HEK293T (cell line): ENCODE results near the gene DZIP1L.

Experiments
- CTCF ChIA-PET: fragments of 350-600 bp; formaldehyde crosslinking; extraction: SDS; loops from one replicate; lab custom pipeline; 2021; ENCODE audit warnings: antibody characterized with exemption, inconsistent platforms; lab: Yijun Ruan, JAX
- POLR2A ChIA-PET: fragments of 350-600 bp; formaldehyde crosslinking; extraction: SDS; loops from one replicate; lab custom pipeline; 2020; ENCODE audit warnings: antibody characterized with exemption, inconsistent platforms; lab: Yijun Ruan, JAX
- DNase-seq: peaks from one replicate; pipeline ENCODE4 v3.0.0; 2012; ENCODE audit warnings: mixed read lengths; ENCODE audit errors: extremely low spot score
- ARNT ChIP-seq: fragments of 450-650 bp; IDR thresholded peaks from 2 replicates; pipeline ENCODE4 v1.6.1; 2017; ENCODE audit warnings: mild to moderate bottlenecking
- BHLHE40 ChIP-seq: fragments of 450-650 bp; IDR thresholded peaks from 2 replicates; pipeline ENCODE4 v1.6.1; 2016; ENCODE audit warnings: mild to moderate bottlenecking, moderate library complexity, borderline replicate concordance
- CTBP1 ChIP-seq: fragments of 450-650 bp; IDR thresholded peaks from 2 replicates; pipeline ENCODE4 v1.6.1; 2016; ENCODE audit warnings: borderline replicate concordance
- ELF4 ChIP-seq: fragments of 450-650 bp; IDR thresholded peaks from 2 replicates; pipeline ENCODE4 v1.6.1; 2017; ENCODE audit warnings: antibody characterized with exemption
- FOXA1 ChIP-seq: fragments of 450-650 bp; IDR thresholded peaks from 2 replicates; pipeline ENCODE4 v1.6.1; 2016; ENCODE audit warnings: mild to moderate bottlenecking
- FOXK2 ChIP-seq: fragments of 450-650 bp; IDR thresholded peaks from 2 replicates; pipeline ENCODE4 v1.6.1; 2016; ENCODE audit warnings: mild to moderate bottlenecking
- FOXM1 ChIP-seq: fragments of 450-650 bp; IDR thresholded peaks from 2 replicates; pipeline ENCODE4 v1.6.1; 2017; ENCODE audit warnings: mild to moderate bottlenecking, borderline replicate concordance
- HDGF ChIP-seq: fragments of 450-650 bp; IDR thresholded peaks from 2 replicates; pipeline ENCODE4 v1.6.1; 2017; ENCODE audit warnings: antibody characterized with exemption, borderline replicate concordance
- L3MBTL2 ChIP-seq: fragments of 450-650 bp; conservative IDR thresholded peaks from 2 replicates; pipeline ENCODE4 v1.6.1; 2016; ENCODE audit warnings: mild to moderate bottlenecking
- LEF1 ChIP-seq: fragments of 450-650 bp; IDR thresholded peaks from 2 replicates; pipeline ENCODE4 v1.6.1; 2017; ENCODE audit warnings: mild to moderate bottlenecking, borderline replicate concordance
- NFRKB ChIP-seq: fragments of 450-650 bp; IDR thresholded peaks from 2 replicates; pipeline ENCODE4 v1.6.1; 2016; ENCODE audit warnings: mild to moderate bottlenecking, moderate library complexity
- PKNOX1 ChIP-seq: fragments of 450-650 bp; IDR thresholded peaks from 2 replicates; pipeline ENCODE4 v1.6.1; 2016
- SP1 ChIP-seq: fragments of 450-650 bp; IDR thresholded peaks from 2 replicates; pipeline ENCODE4 v1.6.1; 2017
- SUZ12 ChIP-seq: fragments of 450-650 bp; IDR thresholded peaks from 2 replicates; pipeline ENCODE4 v1.6.1; 2016; ENCODE audit warnings: mild to moderate bottlenecking
- TARDBP ChIP-seq: fragments of 450-650 bp; IDR thresholded peaks from 2 replicates; pipeline ENCODE4 v1.6.1; 2016
- ZNF384 ChIP-seq: fragments of 450-650 bp; IDR thresholded peaks from 2 replicates; pipeline ENCODE4 v1.6.1; 2016

The DZIP1L gene

DNA sequence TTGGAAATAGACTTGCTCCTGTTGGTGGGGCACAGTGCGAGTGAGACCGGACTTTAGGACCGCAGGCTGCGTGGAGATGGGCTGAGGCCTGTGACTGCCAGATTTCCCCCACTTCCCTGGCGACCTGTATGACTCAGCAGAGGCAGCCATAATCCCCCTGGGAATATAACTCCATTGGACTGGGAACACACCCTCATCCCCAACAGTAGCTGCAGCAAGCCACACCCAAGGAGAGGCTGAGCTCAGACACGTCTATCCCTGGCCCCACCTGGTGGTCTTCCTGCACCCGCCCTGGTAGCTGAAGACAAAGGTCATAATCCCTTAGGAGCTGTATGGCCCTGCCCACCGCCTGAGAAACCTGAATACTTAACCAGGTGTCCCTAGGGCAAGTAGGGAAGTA is 42.6 kb downstream of the DZIP1L start:
- ChIA-PET CTCF (no interaction called here), POLR2A (interaction anchor here (1.6 kb wide), 1 partner anchor 43 kb away, joined by 5 read pairs; the partner anchor contains the start of gene DZIP1L)
- DNase-seq = no peak
- no peak for TF ChIP-seq ARNT
- TF ChIP-seq FOXA1 = no peak
- no peak for TF ChIP-seq LEF1
- TF ChIP-seq SUZ12 = no peak
- TF ChIP-seq BHLHE40 = no peak
- TF ChIP-seq FOXM1 = no peak

DNA sequence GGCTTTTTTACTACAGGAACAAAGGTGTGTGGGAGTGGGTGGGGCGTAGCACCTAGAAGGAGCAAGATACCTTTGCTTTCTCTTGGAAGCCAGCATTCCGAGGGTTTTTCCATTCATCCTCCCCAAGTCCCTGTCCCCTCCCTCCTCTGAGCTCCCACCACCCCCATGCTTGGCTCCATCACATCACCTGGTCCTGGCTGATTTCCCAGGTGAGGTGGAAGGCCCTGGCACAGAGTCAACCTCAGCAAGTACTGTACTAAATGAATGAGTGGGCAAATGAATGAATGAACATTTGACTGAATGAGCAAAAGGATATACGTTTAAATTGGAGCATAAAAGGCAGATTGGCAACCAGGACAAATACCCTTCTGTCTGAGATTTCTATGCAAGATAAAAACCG is 45.4 kb downstream of the DZIP1L start:
- ChIA-PET CTCF (interaction anchor here (1.3 to 2.8 kb wide), 2 partner anchors 45 to 49 kb away, joined by 6 to 21 read pairs; partner anchors contain the start of gene DZIP1L), POLR2A (interaction anchor here (2.1 kb wide), 1 partner anchor 12 kb away, joined by 6 read pairs; no protein-coding TSS in a partner anchor)
- DNase-seq = no peak
- TF ChIP-seq ZNF384 = no peak
- no peak for TF ChIP-seq CTBP1
- TF ChIP-seq BHLHE40 = no peak
- TF ChIP-seq NFRKB = no peak
- no peak for TF ChIP-seq PKNOX1
- no peak for TF ChIP-seq FOXK2
- TF ChIP-seq SP1 = no peak

- ChIA-PET CTCF (interaction anchor here (1.3 to 2.8 kb wide), 2 partner anchors 47 to 51 kb away, joined by 6 to 21 read pairs; partner anchors contain the start of gene DZIP1L), POLR2A (no interaction called here)
- TF ChIP-seq LEF1 = no peak
- DNase-seq = peak; percentile 88
These were observed 46.7 kb downstream of the DZIP1L start for GRCh38 chr3:138068579-138069174.

GRCh38 chr3:138068046-138068445 is 47.4 kb downstream of the DZIP1L start:
- ChIA-PET CTCF (no interaction called here), POLR2A (no interaction called here)
- no peak for DNase-seq
- TF ChIP-seq FOXK2 = no peak
- TF ChIP-seq SUZ12 = no peak
- TF ChIP-seq HDGF = no peak
- TF ChIP-seq FOXM1 = no peak
- TF ChIP-seq ARNT = no peak
- TF ChIP-seq PKNOX1 = no peak
- no peak for TF ChIP-seq FOXA1
- no peak for TF ChIP-seq LEF1
- TF ChIP-seq BHLHE40 = no peak
- no peak for TF ChIP-seq CTBP1
- no peak for TF ChIP-seq SP1
- TF ChIP-seq ELF4 = no peak
- no peak for TF ChIP-seq ZNF384
- no peak for TF ChIP-seq NFRKB

DNA sequence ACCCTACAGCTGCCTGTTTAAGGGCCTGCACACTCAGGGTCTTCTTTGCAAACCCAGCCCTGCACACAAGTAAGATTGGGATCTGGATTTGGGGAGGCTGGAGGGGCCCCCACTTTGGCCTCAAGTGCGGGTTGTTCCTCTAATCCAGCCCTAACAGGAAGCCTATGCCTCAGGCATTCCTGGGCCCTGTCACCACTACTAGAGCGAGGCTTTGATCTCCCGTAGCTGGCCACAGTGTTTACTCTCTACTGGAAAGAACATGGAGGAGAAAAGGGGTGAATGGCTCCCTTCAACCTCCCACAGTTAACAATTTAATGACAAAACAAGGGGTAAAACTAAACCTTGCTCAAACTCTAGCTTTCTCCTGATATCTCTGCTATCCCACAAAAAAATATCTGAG is 48.4 kb downstream of the DZIP1L start:
- no peak for DNase-seq
- CTCF ChIA-PET = interaction anchor here (2.3 kb wide), 1 partner anchor 52 kb away, joined by 7 read pairs; no protein-coding TSS in a partner anchor
- TF ChIP-seq L3MBTL2 (no peak), NFRKB (no peak), PKNOX1 (no peak), TARDBP (no peak), HDGF (no peak), ELF4 (no peak), ZNF384 (no peak), SP1 (no peak), BHLHE40 (no peak), SUZ12 (no peak), CTBP1 (no peak), FOXK2 (no peak)
- POLR2A ChIA-PET = no interaction called here

- DNase-seq = no peak
These were observed 49.0 kb downstream of the DZIP1L start for GRCh38 chr3:138066383-138066782.

GRCh38 chr3:138065949-138066348 is 49.5 kb downstream of the DZIP1L start:
- no peak for TF ChIP-seq FOXA1
- CTCF ChIA-PET = interaction anchor here (0.9 to 2.3 kb wide), 2 partner anchors 53 to 54 kb away, joined by 3 to 7 read pairs; no protein-coding TSS in a partner anchor
- POLR2A ChIA-PET = no interaction called here
- no peak for DNase-seq

More at GRCh38 chr3:138066383-138066782, 49.0 kb downstream of the DZIP1L start:
- TF ChIP-seq FOXK2 = no peak
- no peak for TF ChIP-seq LEF1
- TF ChIP-seq SP1 = no peak
- no peak for TF ChIP-seq ARNT
- TF ChIP-seq HDGF = no peak
- ChIA-PET CTCF (interaction anchor here (2.3 kb wide), 1 partner anchor 52 kb away, joined by 7 read pairs; no protein-coding TSS in a partner anchor), POLR2A (no interaction called here)
